Measurements from ENCODE around the gene CYB561D2. TPM values are rescaled to one million over a fixed set of nuclear protein-coding genes. Genes with fewer than 3 reads are reported as not detected.

Gene CYB561D2
- total and polyA plus RNA-seq, 2 donors (not counting 1 experiment from before 2014, with no cell fraction given): 39.5 to 78.9 TPM

DNA sequence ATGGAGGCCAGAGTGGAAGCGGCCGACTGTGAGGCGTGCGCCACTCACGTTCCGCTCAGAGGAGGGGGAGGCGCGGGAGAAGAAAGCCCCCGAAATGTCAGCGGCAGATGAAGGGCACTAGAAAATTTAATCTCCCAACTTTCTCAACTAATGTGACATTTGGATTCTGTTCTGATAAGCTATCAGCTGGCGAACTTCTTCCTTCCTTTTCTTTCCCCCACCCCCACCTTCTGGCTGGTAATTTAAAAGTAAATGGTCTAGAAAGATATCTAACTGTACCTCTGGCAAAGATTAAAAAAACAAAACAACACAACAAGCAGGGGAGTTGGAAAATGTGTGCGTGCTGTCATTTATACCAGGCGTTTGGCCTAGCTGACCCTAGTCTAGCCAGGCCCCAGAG lies 35.1 kb downstream of the CYB561D2 start:
- Histone ChIP-seq H3K4me3 (ENCODE audit: control extremely low read depth in 1 of 5, extremely low read depth in 1 of 5, insufficient read depth in 1 of 5, low read depth in 2 of 5, low read length in 4 of 5) (no peak overlapping the region), H3K9ac (ENCODE audit: low read length) (no peak overlapping the region), H3K36me3 (replicated peaks in 1 of 2; ENCODE audit: control extremely low read depth in 1 of 2, control insufficient read depth in 1 of 2, extremely low read depth in 1 of 2, insufficient read depth in 2 of 2, low read length in 1 of 2) (no peaks in the 10 kb centered on the region), H3K27ac (ENCODE audit: low read length in 2 of 2) (no peak overlapping the region), H3K4me2 (replicated peaks; ENCODE audit: low read depth, low read length, poor library complexity, severe bottlenecking) (no peak overlapping the region), H4K20me1 (ENCODE audit: control insufficient read depth, insufficient read depth, low read length, poor library complexity, severe bottlenecking) (no peaks in the 10 kb centered on the region), H3K9me3 (ENCODE audit: control extremely low read depth in 1 of 3, control insufficient read depth in 2 of 3, insufficient read depth in 1 of 3, low read length in 2 of 3) (no peaks in the 10 kb centered on the region), H3K79me2 (ENCODE audit: control insufficient read depth, insufficient read depth, low read length) (no peaks in the 10 kb centered on the region), H3K27me3 (replicated peaks in 1 of 4; ENCODE audit: control extremely low read depth in 1 of 4, control insufficient read depth in 3 of 4, insufficient read depth in 4 of 4, low read length in 3 of 4) (no peaks in the 10 kb centered on the region), H3K4me1 (ENCODE audit: control insufficient read depth in 2 of 2, insufficient read depth in 2 of 2, low read length in 2 of 2) (no peaks in the 10 kb centered on the region), H2AFZ (ENCODE audit: insufficient read depth, low read depth, low read length, poor library complexity, severe bottlenecking) (no peak overlapping the region)
- Mint-ChIP-seq H3K9me3 (ENCODE audit: insufficient read depth) (no peaks in the 10 kb centered on the region), H3K27me3 (peaks cover 12% of the 10 kb centered on the region), H3K27ac (no peak overlapping the region), H3K4me1 (no peaks in the 10 kb centered on the region), H3K4me3 (no peak overlapping the region)
- no peak for ATAC-seq (ENCODE audit: low read depth)
- intact Hi-C loops (cut with micrococcal nuclease): no loop called here
- 59% methylated on average over 6 of the region's 13 CpGs for WGBS (ENCODE audit: insufficient coverage)
- no peak for DNase-seq
- TF ChIP-seq EZH2 (IDR thresholded peaks at IDR 0.05; ENCODE audit: borderline replicate concordance, insufficient read depth, low read depth, low read length, poor library complexity, severe bottlenecking): no peak
- TF ChIP-seq, protein P1, sequence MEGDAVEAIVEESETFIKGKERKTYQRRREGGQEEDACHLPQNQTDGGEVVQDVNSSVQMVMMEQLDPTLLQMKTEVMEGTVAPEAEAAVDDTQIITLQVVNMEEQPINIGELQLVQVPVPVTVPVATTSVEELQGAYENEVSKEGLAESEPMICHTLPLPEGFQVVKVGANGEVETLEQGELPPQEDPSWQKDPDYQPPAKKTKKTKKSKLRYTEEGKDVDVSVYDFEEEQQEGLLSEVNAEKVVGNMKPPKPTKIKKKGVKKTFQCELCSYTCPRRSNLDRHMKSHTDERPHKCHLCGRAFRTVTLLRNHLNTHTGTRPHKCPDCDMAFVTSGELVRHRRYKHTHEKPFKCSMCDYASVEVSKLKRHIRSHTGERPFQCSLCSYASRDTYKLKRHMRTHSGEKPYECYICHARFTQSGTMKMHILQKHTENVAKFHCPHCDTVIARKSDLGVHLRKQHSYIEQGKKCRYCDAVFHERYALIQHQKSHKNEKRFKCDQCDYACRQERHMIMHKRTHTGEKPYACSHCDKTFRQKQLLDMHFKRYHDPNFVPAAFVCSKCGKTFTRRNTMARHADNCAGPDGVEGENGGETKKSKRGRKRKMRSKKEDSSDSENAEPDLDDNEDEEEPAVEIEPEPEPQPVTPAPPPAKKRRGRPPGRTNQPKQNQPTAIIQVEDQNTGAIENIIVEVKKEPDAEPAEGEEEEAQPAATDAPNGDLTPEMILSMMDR (IDR thresholded peaks at IDR 0.05): no peak
- POLR2A ChIA-PET: no interaction called here
- CTCF ChIA-PET: no interaction called here

DNA sequence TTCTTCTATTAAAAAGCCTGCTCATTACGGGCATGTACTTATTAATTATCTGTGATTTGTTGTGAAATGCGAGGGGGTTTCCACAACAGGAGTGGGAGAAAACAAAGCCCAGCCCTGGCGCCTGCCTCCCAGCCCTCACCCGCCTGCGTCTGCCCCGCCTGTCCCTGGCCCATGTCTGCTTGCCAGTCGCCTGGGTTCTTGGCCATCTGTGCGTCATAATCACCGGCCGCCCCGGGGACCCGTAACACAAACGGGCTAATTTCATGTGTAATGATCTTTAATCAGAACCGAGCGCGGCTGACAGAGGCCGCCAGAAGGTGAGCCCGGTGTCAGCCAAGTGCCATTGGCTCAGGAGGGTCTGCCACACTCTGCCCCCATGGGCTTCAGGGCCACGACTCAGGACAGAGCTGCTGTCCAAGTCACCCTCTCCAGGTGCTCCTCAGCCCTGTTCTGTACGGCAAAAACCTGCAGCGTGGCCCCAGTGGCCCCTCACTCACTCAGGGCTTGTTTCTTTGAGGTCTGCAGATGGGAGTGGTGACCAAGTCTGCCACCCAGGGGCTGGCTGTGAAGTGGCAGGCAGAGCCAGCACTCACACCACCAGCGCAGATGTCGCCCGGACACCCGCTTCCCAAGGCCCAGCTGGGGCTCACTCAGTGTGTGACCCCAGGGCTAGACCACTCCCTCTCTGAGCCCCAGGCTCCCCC lies 37.5 kb downstream of the CYB561D2 start:
- Mint-ChIP-seq H3K4me3 (no peak overlapping the region), H3K27ac (no peak overlapping the region), H3K4me1 (no peaks in the 10 kb centered on the region), H3K9me3 (ENCODE audit: insufficient read depth) (no peaks in the 10 kb centered on the region), H3K27me3 (peaks cover 12% of the 10 kb centered on the region)
- ATAC-seq (ENCODE audit: low read depth): no peak
- Histone ChIP-seq H3K9me3 (ENCODE audit: control extremely low read depth in 1 of 3, control insufficient read depth in 2 of 3, insufficient read depth in 1 of 3, low read length in 2 of 3) (no peaks in the 10 kb centered on the region), H3K4me2 (replicated peaks; ENCODE audit: low read depth, low read length, poor library complexity, severe bottlenecking) (no peak overlapping the region), H4K20me1 (ENCODE audit: control insufficient read depth, insufficient read depth, low read length, poor library complexity, severe bottlenecking) (no peaks in the 10 kb centered on the region), H3K36me3 (replicated peaks in 1 of 2; ENCODE audit: control extremely low read depth in 1 of 2, control insufficient read depth in 1 of 2, extremely low read depth in 1 of 2, insufficient read depth in 2 of 2, low read length in 1 of 2) (no peaks in the 10 kb centered on the region), H2AFZ (ENCODE audit: insufficient read depth, low read depth, low read length, poor library complexity, severe bottlenecking) (no peak overlapping the region), H3K27me3 (replicated peaks in 1 of 4; ENCODE audit: control extremely low read depth in 1 of 4, control insufficient read depth in 3 of 4, insufficient read depth in 4 of 4, low read length in 3 of 4) (no peaks in the 10 kb centered on the region), H3K27ac (ENCODE audit: low read length in 2 of 2) (no peak overlapping the region), H3K4me3 (ENCODE audit: control extremely low read depth in 1 of 5, extremely low read depth in 1 of 5, insufficient read depth in 1 of 5, low read depth in 2 of 5, low read length in 4 of 5) (no peak overlapping the region), H3K4me1 (ENCODE audit: control insufficient read depth in 2 of 2, insufficient read depth in 2 of 2, low read length in 2 of 2) (no peaks in the 10 kb centered on the region), H3K9ac (ENCODE audit: low read length) (no peak overlapping the region), H3K79me2 (ENCODE audit: control insufficient read depth, insufficient read depth, low read length) (no peaks in the 10 kb centered on the region)
- ChIA-PET POLR2A (no interaction called here), CTCF (interaction anchor here (0.7 kb wide), 1 partner anchor 41 kb away, joined by 3 read pairs; no protein-coding TSS in a partner anchor)
- no peak for DNase-seq
- intact Hi-C loops (cut with micrococcal nuclease): no loop called here
- 84% methylated on average over 24 of the region's 25 CpGs for WGBS (ENCODE audit: insufficient coverage)
- no peak for TF ChIP-seq EZH2 (IDR thresholded peaks at IDR 0.05; ENCODE audit: borderline replicate concordance, insufficient read depth, low read depth, low read length, poor library complexity, severe bottlenecking)
- TF ChIP-seq, protein P1 (IDR thresholded peaks at IDR 0.05): no peak

Measured in B cell (primary cell).